Neuron (in vitro differentiated cells): ENCODE results near the gene SNRPB2.

Experiments
- H2AFZ ChIP-seq: one replicate; pipeline ENCODE4 v1.6.1; 2013; ENCODE audit warnings: low read depth, mild to moderate bottlenecking, inconsistent platforms, low read length, moderate library complexity
- H3K27me3 ChIP-seq: one replicate; pipeline ENCODE4 v1.6.1; 2013; ENCODE audit warnings: low read length; ENCODE audit not compliant: insufficient read depth
- H3K36me3 ChIP-seq: one replicate; pipeline ENCODE4 v1.6.1; 2013; ENCODE audit warnings: low read length; ENCODE audit not compliant: insufficient read depth
- H3K4me1 ChIP-seq: one replicate; pipeline ENCODE4 v1.6.1; 2013; ENCODE audit warnings: low read length; ENCODE audit not compliant: insufficient read depth
- H3K4me3 ChIP-seq: 2 replicates; pipeline ENCODE4 v1.5.1; 2013; ENCODE audit warnings: mild to moderate bottlenecking, low read length, moderate library complexity
- H3K9me3 ChIP-seq: one replicate; pipeline ENCODE4 v1.6.1; 2013; ENCODE audit warnings: low read length

The SNRPB2 gene

DNA sequence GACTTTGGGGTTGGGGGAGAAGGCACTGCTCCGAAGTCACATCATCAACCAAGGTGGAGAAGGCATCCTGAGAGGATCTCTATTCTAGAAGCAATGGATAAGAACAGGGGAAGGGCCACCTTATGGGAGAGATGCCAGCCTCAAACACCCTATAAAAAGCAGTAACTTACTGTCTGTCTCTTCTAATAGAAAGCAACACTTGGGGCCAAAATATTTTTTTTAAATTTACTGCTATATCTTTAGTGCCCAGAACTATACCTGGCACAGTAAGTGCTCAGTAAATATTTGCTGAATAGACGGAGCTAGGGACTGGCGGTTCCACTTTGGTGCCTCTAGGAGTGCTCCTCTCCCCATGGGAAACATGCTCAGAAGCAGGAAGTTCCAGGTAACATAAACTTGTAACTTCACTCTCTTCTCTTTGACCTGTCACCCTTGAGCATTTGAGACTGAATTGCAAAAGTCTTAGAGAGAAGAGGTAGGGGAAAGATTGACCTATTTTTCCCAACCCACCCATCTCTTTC, 17.5 kb downstream of the SNRPB2 start:
- H3K4me3 ChIP-seq = no peak overlapping the region
- no peak overlapping the region for H2AFZ ChIP-seq
- H3K27me3 ChIP-seq = no peaks in the 10 kb centered on the region
- no peaks in the 10 kb centered on the region for H3K4me1 ChIP-seq
- H3K36me3 ChIP-seq = no peaks in the 10 kb centered on the region
- no peaks in the 10 kb centered on the region for H3K9me3 ChIP-seq

DNA sequence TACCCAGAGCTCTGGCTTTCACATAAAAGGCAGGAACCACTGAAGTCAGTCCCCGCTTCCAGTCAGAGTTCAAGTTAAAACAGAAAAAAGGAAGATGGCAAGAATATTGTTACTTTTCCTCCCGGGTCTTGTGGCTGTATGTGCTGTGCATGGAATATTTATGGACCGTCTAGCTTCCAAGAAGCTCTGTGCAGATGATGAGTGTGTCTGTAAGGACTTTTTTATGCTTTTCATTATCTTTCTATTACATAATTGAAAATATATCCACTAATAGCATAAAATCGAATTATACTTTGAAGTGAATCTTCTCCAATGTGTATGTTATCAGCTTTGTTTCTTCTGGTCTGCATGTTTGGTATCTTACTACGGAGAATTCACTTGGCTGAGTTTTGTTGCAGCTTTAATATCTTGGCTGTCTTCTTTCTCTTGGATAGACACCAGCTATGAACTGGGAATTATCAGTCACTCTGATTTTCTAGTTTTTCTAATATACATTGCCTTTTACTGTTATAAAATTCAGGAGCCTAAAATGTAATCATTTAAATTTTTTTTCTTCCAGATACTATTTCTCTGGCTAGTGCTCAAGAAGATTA, 18.6 kb downstream of the SNRPB2 start, which contains the start of gene OTOR:
OTOR (plus strand) TSS at position 51 of the 593 bp plus-strand sequence; CDS start at position 95, 44 bp downstream.
- Histone ChIP-seq H3K9me3 (no peaks in the 10 kb centered on the region), H3K4me3 (no peak within 1 kb of the TSS), H3K4me1 (no peaks in the 10 kb centered on the region), H3K27me3 (no peaks in the 10 kb centered on the region), H2AFZ (no peak within 1 kb of the TSS), H3K36me3 (no peaks in the 10 kb centered on the region)

DNA sequence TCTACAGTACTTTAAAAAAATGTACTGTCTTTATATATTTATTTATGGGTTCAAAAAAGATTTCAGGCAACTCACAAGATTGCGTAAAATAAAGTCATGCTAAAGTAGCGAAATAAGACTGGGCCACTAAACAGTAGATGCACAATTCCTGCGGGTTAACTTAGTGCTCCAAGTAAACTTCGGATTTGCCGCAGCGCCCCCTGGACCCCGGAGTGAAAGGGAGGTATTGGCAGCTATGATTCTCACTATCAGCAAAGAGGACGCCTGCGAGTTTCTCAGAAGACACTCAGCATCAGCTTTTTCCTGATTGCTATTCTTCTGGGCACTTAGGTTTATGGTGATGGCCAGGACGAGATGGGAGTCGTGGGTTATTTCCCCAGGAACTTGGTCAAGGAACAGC, 19.7 kb downstream of the SNRPB2 start:
- H3K27me3 ChIP-seq = no peaks in the 10 kb centered on the region
- no peaks in the 10 kb centered on the region for H3K36me3 ChIP-seq
- no peaks in the 10 kb centered on the region for H3K4me1 ChIP-seq

DNA sequence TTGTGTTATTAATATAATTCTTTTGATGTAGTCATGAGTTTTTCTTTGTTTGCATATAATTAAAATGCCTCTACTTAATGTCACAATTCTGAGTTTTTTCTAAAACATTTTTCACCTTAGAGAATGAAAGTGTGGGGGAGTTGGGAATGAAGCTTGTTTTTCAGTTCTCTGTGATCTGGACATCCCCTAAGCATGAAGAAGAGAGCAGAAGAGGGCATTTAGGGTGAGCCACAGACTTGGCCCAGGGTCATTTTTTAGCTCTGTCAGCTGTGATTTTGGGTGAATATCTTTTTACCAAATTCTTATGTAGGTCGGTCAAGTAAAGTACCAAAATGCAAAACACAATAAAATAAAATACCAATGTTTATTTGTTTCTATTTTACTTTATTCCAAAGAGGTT, 22.3 kb downstream of the SNRPB2 start:
- Histone ChIP-seq H3K36me3 (no peaks in the 10 kb centered on the region), H3K4me1 (no peaks in the 10 kb centered on the region), H3K9me3 (peaks cover 10% of the 10 kb centered on the region), H2AFZ (no peak overlapping the region), H3K27me3 (no peaks in the 10 kb centered on the region), H3K4me3 (no peak overlapping the region)

More for the DNA sequence above, 19.7 kb downstream of the SNRPB2 start:
- Histone ChIP-seq H3K4me3 (no peak overlapping the region), H3K9me3 (no peaks in the 10 kb centered on the region), H2AFZ (no peak overlapping the region)

DNA sequence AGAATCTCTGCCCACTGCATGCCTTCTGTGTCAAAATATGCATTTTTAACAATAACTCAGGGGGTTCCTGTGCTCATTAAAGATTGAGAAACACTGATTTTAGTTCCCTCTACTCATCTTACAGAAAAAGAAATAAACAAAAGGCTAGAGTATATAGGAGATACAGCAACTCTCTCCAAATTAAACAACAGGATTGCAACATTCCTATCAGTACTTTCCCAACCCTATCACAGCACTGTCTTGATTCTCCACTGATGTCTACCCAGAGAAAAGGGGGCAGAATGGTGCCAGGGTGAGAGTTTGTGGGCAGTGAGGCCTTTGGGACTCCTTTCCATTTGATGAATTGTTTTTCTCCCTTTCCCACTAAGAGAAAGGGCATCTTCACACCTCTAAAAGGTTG, 23.1 kb downstream of the SNRPB2 start:
- Histone ChIP-seq H2AFZ (no peak overlapping the region), H3K4me3 (no peak overlapping the region), H3K4me1 (no peaks in the 10 kb centered on the region), H3K27me3 (no peaks in the 10 kb centered on the region), H3K36me3 (no peaks in the 10 kb centered on the region), H3K9me3 (peaks cover 10% of the 10 kb centered on the region)

DNA sequence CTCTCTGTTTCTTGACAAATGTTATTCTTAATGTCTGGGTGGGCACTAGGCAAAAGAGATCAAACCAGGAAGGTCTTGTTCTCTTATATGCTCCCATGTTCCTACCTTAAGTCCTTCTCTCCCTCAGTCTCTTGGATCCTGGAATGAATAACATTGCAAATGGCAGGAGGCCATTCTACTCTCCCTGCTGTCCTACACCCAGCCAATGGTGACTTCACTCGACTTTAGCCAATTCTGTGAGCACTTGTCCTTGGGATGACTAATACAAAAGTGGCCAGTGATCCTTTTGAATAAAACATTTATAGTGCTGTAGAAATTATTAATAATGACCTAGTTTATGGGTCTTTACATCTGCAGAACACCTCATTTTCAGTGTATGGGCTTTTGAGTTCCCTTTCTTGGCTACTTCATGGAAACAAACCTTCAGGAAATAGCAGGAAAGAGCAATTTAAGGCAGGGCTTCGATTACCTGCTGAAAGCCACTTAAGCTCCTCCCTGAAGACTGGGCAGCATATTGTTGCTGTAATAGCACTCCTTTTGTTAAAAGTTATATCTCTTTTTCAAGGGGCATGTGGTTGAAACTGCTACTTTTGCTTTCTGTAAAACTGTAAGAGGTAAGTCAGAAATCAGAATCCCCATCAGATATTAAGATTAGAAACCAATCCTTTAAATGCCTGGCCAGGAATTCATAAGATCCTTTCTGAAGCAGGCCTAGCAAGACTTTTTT, 28.8 kb downstream of the SNRPB2 start:
- Histone ChIP-seq H3K9me3 (peaks cover 10% of the 10 kb centered on the region), H3K27me3 (no peaks in the 10 kb centered on the region), H2AFZ (no peak overlapping the region), H3K4me1 (peaks cover 32% of the 10 kb centered on the region), H3K36me3 (no peaks in the 10 kb centered on the region), H3K4me3 (no peak overlapping the region)

DNA sequence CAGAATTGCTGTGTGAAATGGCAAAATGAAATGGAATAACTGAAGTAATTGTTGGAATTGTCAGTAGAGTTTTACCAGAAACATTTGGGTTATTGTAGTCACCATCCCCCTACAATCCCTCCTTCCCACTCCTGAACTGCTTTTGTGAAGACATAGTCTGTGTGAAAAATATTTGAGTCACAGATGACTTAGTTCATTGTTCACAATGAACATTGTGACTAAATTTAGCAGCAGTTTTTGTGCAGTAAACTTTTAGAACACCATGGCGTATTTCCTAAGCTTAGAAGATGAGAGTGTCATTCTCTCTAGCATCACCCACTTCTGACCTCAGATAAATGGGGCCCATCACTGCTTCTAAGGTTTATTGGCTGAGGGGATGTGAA, 29.3 kb downstream of the SNRPB2 start:
- peaks cover 10% of the 10 kb centered on the region for H3K9me3 ChIP-seq
- no peaks in the 10 kb centered on the region for H3K36me3 ChIP-seq
- no peak overlapping the region for H3K4me3 ChIP-seq
- H3K27me3 ChIP-seq = no peaks in the 10 kb centered on the region
- peaks cover 32% of the 10 kb centered on the region for H3K4me1 ChIP-seq
- H2AFZ ChIP-seq = no peak overlapping the region

DNA sequence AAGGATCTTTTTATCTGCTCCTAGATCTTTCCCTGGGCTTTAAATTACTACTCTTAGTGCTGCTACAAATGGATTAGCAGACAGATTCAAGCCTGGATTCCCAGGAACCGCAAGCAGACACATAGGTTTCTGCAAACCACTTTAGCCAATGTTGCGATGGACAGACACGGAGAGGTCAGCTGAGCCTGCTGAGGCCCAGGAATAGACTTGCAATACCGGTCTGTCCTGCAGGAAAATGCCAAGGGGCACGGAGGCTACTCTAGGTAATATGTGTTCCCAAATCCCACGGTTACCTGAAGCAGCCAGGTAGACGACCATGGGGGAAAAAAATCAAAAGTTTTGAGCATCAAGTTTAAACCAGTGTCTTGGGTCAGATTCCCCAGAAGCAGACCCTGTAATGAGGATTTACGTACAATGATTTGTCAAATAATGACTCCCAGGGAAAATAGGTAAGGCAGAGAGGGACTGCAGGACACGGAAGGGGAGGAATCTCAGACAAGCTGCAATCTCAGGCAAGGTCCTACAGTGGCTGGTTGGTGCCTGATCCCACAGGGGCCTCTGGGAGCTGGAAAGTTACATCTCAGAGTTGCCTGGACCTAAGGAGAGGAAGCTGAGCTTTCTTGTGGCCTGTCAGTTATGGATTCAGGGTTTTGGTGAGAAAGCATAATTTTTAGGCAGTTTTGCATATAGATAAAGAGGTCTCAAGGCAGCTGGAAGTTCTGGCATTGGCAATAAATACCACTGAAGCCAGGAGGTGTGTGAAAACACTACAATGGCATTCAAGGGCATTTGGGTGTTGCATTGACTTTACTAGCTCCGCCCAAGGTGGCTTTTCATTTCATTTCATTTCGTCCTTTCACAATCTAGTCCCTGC, 30.8 kb downstream of the SNRPB2 start:
- H2AFZ ChIP-seq = peak overlapping the region; percentile 4

DNA sequence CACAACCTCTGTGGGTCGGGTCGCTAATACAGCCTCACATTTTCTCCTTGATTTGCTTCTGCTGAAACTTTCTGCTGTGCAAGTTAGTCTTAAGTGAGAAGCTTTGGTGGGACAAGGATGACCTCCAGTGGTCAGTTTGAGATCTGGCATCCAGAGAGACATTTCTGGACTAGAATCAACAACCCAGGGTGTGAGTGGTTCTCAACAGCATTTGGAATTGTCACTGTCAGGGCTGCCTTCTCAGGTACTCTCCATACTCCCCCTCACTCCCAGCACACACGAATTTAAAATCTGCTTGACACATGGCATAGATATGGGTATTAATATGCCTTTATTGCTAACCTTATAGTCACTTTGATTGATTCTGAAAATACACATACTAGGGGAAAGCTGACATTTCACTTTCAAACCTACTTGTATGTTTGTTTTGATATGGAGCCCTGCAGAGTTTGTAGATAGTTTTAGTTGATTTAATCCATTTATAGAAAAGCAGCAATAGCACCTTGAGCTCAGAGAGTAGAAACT, 31.5 kb downstream of the SNRPB2 start:
- Histone ChIP-seq H3K9me3 (peaks cover 2% of the 10 kb centered on the region), H3K36me3 (no peaks in the 10 kb centered on the region), H3K4me3 (no peak overlapping the region), H3K4me1 (peaks cover 36% of the 10 kb centered on the region), H2AFZ (no peak overlapping the region), H3K27me3 (no peaks in the 10 kb centered on the region)

More for the DNA sequence above, 30.8 kb downstream of the SNRPB2 start:
- peaks cover 8% of the 10 kb centered on the region for H3K9me3 ChIP-seq
- no peak overlapping the region for H3K4me3 ChIP-seq
- H3K36me3 ChIP-seq = no peaks in the 10 kb centered on the region
- H3K27me3 ChIP-seq = no peaks in the 10 kb centered on the region
- peaks cover 36% of the 10 kb centered on the region for H3K4me1 ChIP-seq

DNA sequence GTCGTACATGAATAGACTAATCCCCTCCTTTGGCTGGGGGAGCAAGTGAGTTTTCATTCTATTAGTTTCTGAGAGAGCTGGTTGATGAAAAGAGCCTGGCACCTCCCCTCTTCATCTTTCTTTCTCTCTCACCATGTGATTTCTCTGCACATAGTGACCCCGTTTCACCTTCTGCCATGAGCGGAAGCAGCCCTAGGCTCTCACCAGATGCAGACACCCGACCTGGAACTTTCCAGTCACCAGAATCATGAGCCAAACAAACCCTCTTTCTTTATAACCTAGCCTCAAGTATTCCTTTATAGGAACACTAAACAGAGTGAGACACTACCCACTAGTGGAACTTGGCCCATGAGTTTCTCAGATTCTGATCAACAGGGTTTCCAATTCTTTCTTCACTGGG, 34.7 kb downstream of the SNRPB2 start:
- Histone ChIP-seq H3K27me3 (no peaks in the 10 kb centered on the region), H3K36me3 (no peaks in the 10 kb centered on the region), H2AFZ (no peak overlapping the region), H3K4me3 (no peak overlapping the region), H3K4me1 (peaks cover 34% of the 10 kb centered on the region), H3K9me3 (peaks cover 2% of the 10 kb centered on the region)

DNA sequence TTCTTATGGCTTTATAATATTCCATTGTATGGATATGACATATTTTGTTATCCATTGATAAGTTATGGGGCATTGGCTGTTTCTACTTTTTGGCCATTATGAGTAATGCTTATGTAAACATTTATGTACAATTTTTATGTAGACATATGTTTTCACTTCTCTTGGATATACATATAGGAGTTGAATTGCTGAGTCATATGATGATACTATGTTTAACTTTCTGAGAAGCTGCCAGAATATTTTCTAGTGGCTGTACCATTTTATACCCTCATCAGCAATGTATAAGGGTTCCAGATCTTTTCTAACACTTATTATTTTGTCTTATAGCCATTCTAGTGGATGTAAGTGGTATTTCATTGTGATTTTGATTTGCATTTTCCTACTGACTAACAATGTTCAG, 41.4 kb downstream of the SNRPB2 start:
- no peaks in the 10 kb centered on the region for H3K36me3 ChIP-seq
- H3K27me3 ChIP-seq = no peaks in the 10 kb centered on the region
- no peak overlapping the region for H3K4me3 ChIP-seq
- H3K9me3 ChIP-seq = no peaks in the 10 kb centered on the region
- no peaks in the 10 kb centered on the region for H3K4me1 ChIP-seq
- no peak overlapping the region for H2AFZ ChIP-seq

DNA sequence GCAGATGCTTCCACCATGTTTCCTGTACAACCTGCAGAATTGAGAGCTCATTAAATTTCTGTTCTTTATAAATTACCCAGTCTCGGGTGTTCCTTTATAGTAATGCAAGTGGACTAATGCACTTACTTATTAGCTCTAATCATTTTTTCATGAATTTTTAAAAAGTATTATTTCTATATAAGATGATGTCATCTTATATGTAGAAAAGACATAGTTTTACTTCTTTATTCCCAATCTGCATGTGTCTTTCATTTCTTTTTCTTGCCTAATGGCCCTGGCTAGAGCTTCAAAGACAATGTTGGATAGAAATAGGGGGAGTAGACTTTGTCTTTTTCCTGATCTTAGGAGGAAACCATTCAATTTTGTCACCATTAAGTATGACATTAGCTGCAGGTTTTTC, 46.1 kb downstream of the SNRPB2 start:
- Histone ChIP-seq H3K4me1 (no peaks in the 10 kb centered on the region), H2AFZ (no peak overlapping the region), H3K27me3 (no peaks in the 10 kb centered on the region), H3K4me3 (no peak overlapping the region), H3K36me3 (no peaks in the 10 kb centered on the region), H3K9me3 (no peaks in the 10 kb centered on the region)

DNA sequence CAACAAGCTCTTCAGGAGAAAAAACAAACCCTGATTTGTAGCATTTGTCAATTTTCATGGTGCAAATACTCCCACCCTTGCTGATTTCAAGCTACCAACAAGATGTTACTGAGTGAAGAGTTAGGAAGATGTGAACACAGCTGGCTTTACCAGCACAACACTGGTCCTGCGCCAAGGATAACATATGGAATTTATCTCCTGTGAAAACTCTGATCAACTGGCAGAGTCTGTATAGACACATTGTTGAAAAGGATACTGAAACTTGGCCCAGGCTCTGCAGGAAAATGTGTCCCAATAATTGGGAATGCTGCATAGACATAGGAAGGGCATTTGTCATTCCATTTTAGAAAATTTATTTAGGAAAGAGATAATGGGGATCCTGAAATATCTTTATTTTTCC, 47.3 kb downstream of the SNRPB2 start:
- no peak overlapping the region for H3K4me3 ChIP-seq
- no peaks in the 10 kb centered on the region for H3K27me3 ChIP-seq
- H3K4me1 ChIP-seq = no peaks in the 10 kb centered on the region
- no peak overlapping the region for H2AFZ ChIP-seq
- H3K36me3 ChIP-seq = no peaks in the 10 kb centered on the region
- H3K9me3 ChIP-seq = no peaks in the 10 kb centered on the region
